Measurements from ENCODE around the gene GPR42. TPM values are rescaled to one million over a fixed set of nuclear protein-coding genes. Genes with fewer than 3 reads are reported as not detected.

GPR42 gene
- total RNA-seq, 1 donor from 2014 or later = not detected

DNA sequence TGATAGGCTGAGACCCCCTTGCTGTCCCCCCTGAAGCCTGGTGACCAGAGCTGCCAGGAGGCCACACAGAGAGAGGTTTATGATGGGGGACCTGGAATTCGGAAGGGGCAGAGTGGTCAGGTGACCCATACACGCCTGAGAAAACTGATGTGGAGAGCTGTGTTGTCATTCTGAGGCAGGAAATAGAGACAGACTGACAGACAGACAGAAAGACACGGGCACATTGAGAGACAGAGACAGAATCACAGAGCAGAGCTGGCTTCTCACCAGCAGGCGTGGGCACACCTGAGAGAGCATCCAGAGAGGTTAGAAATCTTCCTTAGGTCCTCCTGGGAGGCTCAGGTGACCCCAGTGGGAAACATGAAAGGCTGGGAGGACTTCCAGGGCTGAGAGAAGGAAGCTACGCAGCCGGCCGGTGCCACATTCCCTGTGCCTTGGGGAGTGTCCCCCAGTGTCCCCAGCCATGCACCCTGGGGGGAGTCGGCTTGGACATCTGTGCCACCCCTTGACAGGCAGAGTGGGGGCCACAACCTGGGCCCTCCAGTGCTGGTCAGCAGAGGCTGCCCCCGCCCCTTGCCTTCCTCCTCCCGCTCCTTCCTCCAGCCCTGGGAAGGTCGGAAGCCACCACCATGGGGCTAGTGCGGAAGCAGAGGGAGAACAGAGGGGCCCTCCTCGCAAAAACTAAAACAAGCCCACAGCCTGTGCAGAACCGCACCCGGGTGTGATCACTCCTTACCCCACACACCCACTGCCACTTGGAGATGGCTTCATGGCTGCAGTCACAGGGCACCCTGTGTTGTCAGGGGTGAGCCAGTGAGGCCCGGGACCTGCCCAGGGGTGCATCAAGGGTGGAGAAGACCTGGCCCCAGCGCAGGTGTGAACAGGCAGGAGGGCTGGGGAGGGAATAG lies 21.0 kb upstream of the GPR42 start:
- DNase-seq = no peak
- H3K27me3 Mint-ChIP-seq (ENCODE audit: unreplicated experiment) = peaks cover 6% of the 10 kb centered on the region
- H3K27ac Mint-ChIP-seq (ENCODE audit: unreplicated experiment) = no peak overlapping the region
- TF ChIP-seq, protein P1, sequence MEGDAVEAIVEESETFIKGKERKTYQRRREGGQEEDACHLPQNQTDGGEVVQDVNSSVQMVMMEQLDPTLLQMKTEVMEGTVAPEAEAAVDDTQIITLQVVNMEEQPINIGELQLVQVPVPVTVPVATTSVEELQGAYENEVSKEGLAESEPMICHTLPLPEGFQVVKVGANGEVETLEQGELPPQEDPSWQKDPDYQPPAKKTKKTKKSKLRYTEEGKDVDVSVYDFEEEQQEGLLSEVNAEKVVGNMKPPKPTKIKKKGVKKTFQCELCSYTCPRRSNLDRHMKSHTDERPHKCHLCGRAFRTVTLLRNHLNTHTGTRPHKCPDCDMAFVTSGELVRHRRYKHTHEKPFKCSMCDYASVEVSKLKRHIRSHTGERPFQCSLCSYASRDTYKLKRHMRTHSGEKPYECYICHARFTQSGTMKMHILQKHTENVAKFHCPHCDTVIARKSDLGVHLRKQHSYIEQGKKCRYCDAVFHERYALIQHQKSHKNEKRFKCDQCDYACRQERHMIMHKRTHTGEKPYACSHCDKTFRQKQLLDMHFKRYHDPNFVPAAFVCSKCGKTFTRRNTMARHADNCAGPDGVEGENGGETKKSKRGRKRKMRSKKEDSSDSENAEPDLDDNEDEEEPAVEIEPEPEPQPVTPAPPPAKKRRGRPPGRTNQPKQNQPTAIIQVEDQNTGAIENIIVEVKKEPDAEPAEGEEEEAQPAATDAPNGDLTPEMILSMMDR (IDR thresholded peaks at IDR 0.05; ENCODE audit: partially characterized antibody, unreplicated experiment) = no peak
- H3K4me1 Mint-ChIP-seq (ENCODE audit: low read depth, unreplicated experiment) = peaks cover 1% of the 10 kb centered on the region
- H3K4me3 Mint-ChIP-seq (ENCODE audit: unreplicated experiment) = no peak overlapping the region
- peaks cover 4% of the 10 kb centered on the region for H3K9me3 Mint-ChIP-seq (ENCODE audit: unreplicated experiment)
- H3K36me3 Mint-ChIP-seq (ENCODE audit: unreplicated experiment) = no peaks in the 10 kb centered on the region

DNA sequence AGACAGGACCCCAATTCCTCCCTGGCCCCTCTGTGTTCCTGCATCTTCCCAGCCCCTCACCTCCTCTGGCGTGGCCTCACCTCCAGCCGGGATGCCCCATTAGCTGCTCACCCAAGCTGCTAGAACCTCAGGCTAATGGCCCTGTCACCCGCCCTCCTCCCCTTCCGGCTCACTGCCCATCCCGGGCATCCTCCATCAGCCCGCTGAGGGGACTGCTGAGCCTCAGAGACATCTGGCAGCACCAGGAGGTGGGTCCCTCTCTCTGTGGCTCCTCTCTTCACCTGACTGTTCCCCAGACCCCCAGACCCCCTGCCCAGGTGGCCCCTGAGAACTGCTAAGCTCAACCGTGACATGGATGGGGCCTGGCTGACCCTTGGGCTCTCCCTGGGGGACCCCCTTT lies 20.3 kb upstream of the GPR42 start:
- H3K9me3 Mint-ChIP-seq (ENCODE audit: unreplicated experiment) = peaks cover 4% of the 10 kb centered on the region
- H3K4me3 Mint-ChIP-seq (ENCODE audit: unreplicated experiment) = no peak overlapping the region
- H3K36me3 Mint-ChIP-seq (ENCODE audit: unreplicated experiment) = no peaks in the 10 kb centered on the region
- no peak overlapping the region for H3K27ac Mint-ChIP-seq (ENCODE audit: unreplicated experiment)
- H3K27me3 Mint-ChIP-seq (ENCODE audit: unreplicated experiment) = peaks cover 6% of the 10 kb centered on the region
- DNase-seq = no peak
- peaks cover 1% of the 10 kb centered on the region for H3K4me1 Mint-ChIP-seq (ENCODE audit: low read depth, unreplicated experiment)
- TF ChIP-seq, protein P1 (IDR thresholded peaks at IDR 0.05; ENCODE audit: partially characterized antibody, unreplicated experiment) = no peak

DNA sequence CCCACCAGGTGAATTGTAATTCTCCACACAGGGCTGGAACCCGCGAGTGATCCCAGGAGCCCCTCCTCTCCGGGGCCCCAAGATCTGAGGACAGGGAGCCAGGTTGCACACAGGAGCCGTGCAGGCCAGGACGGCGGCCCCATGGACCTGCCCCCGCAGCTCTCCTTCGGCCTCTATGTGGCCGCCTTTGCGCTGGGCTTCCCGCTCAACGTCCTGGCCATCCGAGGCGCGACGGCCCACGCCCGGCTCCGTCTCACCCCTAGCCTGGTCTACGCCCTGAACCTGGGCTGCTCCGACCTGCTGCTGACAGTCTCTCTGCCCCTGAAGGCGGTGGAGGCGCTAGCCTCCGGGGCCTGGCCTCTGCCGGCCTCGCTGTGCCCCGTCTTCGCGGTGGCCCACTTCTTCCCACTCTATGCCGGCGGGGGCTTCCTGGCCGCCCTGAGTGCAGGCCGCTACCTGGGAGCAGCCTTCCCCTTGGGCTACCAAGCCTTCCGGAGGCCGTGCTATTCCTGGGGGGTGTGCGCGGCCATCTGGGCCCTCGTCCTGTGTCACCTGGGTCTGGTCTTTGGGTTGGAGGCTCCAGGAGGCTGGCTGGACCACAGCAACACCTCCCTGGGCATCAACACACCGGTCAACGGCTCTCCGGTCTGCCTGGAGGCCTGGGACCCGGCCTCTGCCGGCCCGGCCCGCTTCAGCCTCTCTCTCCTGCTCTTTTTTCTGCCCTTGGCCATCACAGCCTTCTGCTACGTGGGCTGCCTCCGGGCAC lies 19.3 kb upstream of the GPR42 start:
- H3K9me3 Mint-ChIP-seq (ENCODE audit: unreplicated experiment) = peaks cover 6% of the 10 kb centered on the region
- TF ChIP-seq, protein P1 (IDR thresholded peaks at IDR 0.05; ENCODE audit: partially characterized antibody, unreplicated experiment) = no peak
- H3K4me1 Mint-ChIP-seq (ENCODE audit: low read depth, unreplicated experiment) = peaks cover 1% of the 10 kb centered on the region
- H3K4me3 Mint-ChIP-seq (ENCODE audit: unreplicated experiment) = no peak overlapping the region
- peaks cover 10% of the 10 kb centered on the region for H3K27me3 Mint-ChIP-seq (ENCODE audit: unreplicated experiment)
- no peak for DNase-seq
- no peak overlapping the region for H3K27ac Mint-ChIP-seq (ENCODE audit: unreplicated experiment)
- H3K36me3 Mint-ChIP-seq (ENCODE audit: unreplicated experiment) = no peaks in the 10 kb centered on the region

DNA sequence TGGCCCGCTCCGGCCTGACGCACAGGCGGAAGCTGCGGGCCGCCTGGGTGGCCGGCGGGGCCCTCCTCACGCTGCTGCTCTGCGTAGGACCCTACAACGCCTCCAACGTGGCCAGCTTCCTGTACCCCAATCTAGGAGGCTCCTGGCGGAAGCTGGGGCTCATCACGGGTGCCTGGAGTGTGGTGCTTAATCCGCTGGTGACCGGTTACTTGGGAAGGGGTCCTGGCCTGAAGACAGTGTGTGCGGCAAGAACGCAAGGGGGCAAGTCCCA lies 18.8 kb upstream of the GPR42 start:
- TF ChIP-seq, protein P1 (IDR thresholded peaks at IDR 0.05; ENCODE audit: partially characterized antibody, unreplicated experiment) = no peak
- Mint-ChIP-seq H3K4me1 (ENCODE audit: low read depth, unreplicated experiment) (peaks cover 1% of the 10 kb centered on the region), H3K27ac (ENCODE audit: unreplicated experiment) (no peak overlapping the region), H3K36me3 (ENCODE audit: unreplicated experiment) (no peaks in the 10 kb centered on the region), H3K9me3 (ENCODE audit: unreplicated experiment) (peaks cover 6% of the 10 kb centered on the region), H3K4me3 (ENCODE audit: unreplicated experiment) (no peak overlapping the region), H3K27me3 (ENCODE audit: unreplicated experiment) (peaks cover 10% of the 10 kb centered on the region)
- DNase-seq = no peak
